ENCODE measurements around the gene FZD8.
"Not testable (repeated sequence)": the region's sequence is repeated elsewhere in the genome, so short reads cannot be mapped to it uniquely, and the experiment has no call there.

GRCh38 chr10:35685858-35686257 lies 43.8 kb upstream of the FZD8 start:
- TF ChIP-seq, protein P1, sequence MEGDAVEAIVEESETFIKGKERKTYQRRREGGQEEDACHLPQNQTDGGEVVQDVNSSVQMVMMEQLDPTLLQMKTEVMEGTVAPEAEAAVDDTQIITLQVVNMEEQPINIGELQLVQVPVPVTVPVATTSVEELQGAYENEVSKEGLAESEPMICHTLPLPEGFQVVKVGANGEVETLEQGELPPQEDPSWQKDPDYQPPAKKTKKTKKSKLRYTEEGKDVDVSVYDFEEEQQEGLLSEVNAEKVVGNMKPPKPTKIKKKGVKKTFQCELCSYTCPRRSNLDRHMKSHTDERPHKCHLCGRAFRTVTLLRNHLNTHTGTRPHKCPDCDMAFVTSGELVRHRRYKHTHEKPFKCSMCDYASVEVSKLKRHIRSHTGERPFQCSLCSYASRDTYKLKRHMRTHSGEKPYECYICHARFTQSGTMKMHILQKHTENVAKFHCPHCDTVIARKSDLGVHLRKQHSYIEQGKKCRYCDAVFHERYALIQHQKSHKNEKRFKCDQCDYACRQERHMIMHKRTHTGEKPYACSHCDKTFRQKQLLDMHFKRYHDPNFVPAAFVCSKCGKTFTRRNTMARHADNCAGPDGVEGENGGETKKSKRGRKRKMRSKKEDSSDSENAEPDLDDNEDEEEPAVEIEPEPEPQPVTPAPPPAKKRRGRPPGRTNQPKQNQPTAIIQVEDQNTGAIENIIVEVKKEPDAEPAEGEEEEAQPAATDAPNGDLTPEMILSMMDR (conservative IDR thresholded peaks at IDR 0.05; ENCODE audit: low read depth, low read length) = not testable (repeated sequence)
- not testable (repeated sequence) for TF ChIP-seq POLR2A (IDR thresholded peaks at IDR 0.05; ENCODE audit: low read depth, low read length); USF2 (IDR thresholded peaks at IDR 0.05; ENCODE audit: low read depth, low read length); SMC3 (IDR thresholded peaks at IDR 0.05; ENCODE audit: low read depth, low read length); BHLHE40 (IDR thresholded peaks at IDR 0.05; ENCODE audit: low read depth, low read length); RAD21 (IDR thresholded peaks at IDR 0.05; ENCODE audit: low read length); CEBPB (IDR thresholded peaks at IDR 0.05; ENCODE audit: low read depth, low read length); CHD1 (IDR thresholded peaks at IDR 0.05; ENCODE audit: low read depth, low read length); MAZ (IDR thresholded peaks at IDR 0.05; ENCODE audit: borderline replicate concordance, low read depth, low read length); MAFK (IDR thresholded peaks at IDR 0.05; ENCODE audit: low read depth, low read length)
- TF ChIP-seq, protein P2, sequence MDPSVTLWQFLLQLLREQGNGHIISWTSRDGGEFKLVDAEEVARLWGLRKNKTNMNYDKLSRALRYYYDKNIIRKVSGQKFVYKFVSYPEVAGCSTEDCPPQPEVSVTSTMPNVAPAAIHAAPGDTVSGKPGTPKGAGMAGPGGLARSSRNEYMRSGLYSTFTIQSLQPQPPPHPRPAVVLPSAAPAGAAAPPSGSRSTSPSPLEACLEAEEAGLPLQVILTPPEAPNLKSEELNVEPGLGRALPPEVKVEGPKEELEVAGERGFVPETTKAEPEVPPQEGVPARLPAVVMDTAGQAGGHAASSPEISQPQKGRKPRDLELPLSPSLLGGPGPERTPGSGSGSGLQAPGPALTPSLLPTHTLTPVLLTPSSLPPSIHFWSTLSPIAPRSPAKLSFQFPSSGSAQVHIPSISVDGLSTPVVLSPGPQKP (IDR thresholded peaks at IDR 0.05; ENCODE audit: borderline replicate concordance, low read depth, low read length) = not testable (repeated sequence)
